Left lobe of liver (tissue), 2 donors: Measurements from ENCODE around the gene RBBP6. TPM values are rescaled to one million over a fixed set of nuclear protein-coding genes. Genes with fewer than 3 reads are reported as not detected.
"Not testable (repeated sequence)": the region's sequence is repeated elsewhere in the genome, so short reads cannot be mapped to it uniquely, and the experiment has no call there.

ENCODE experiments used
- ATAC-seq: fragments of 200-7000 bp; cut with Tn5 transposase; one replicate; pipeline ENCODE4 v1.9.1; 2020; ENCODE audit warnings: mild to moderate bottlenecking, moderate library complexity
- DNase-seq: peaks from one replicate; pipeline ENCODE4 v3.0.0-alpha.2; 2020; ENCODE audit warnings: low spot score
- total RNA-seq: library from RNA; stranded (reverse); gene quantifications from one replicate; pipeline ENCODE4 v1.2.1, GENCODE V29; 2021
- donor health status: DM: no; HTN: no; CAD: no; lungs with moderate emphysema.
- donor health status: DM: no; HTN: yes; CAD: no.

Gene RBBP6
- total RNA-seq, 1 donor from 2014 or later = 22.4 TPM

GRCh38 chr16:24562811-24563210 is 23.4 kb downstream of the RBBP6 start:
- DNase-seq (no peak), ATAC-seq (no peak)

- DNase-seq (no peak), ATAC-seq (peak; percentile 33)
Measured at GRCh38 chr16:24568392-24568791, 29.0 kb downstream of the RBBP6 start.

- no peak for DNase-seq
- ATAC-seq = no peak
Measured at GRCh38 chr16:24571096-24571495, 31.7 kb downstream of the RBBP6 start.

- DNase-seq (no peak), ATAC-seq (no peak)
Measured at GRCh38 chr16:24572069-24572468, 32.7 kb downstream of the RBBP6 start.

GRCh38 chr16:24573141-24573540 is 33.8 kb downstream of the RBBP6 start:
- DNase-seq = no peak
- ATAC-seq = no peak

- not testable (repeated sequence) for ATAC-seq, DNase-seq
Measured at GRCh38 chr16:24574515-24575485, 35.4 kb downstream of the RBBP6 start.

GRCh38 chr16:24575791-24576190 is 36.4 kb downstream of the RBBP6 start:
- not testable (repeated sequence) for ATAC-seq

GRCh38 chr16:24577167-24577566 is 37.8 kb downstream of the RBBP6 start:
- ATAC-seq (no peak), DNase-seq (no peak)

More at GRCh38 chr16:24575791-24576190, 36.4 kb downstream of the RBBP6 start:
- DNase-seq = not testable (repeated sequence)

GRCh38 chr16:24580665-24581064 is 41.3 kb downstream of the RBBP6 start:
- ATAC-seq (peak; percentile 34), DNase-seq (no peak)

GRCh38 chr16:24583494-24583893 is 44.1 kb downstream of the RBBP6 start:
- ATAC-seq = no peak

GRCh38 chr16:24589997-24590396 is 50.6 kb downstream of the RBBP6 start:
- ATAC-seq (no peak), DNase-seq (no peak)

More at GRCh38 chr16:24583494-24583893, 44.1 kb downstream of the RBBP6 start:
- no peak for DNase-seq

GRCh38 chr16:24598777-24599437 is 59.5 kb downstream of the RBBP6 start:
- DNase-seq (no peak), ATAC-seq (no peak)

GRCh38 chr16:24609417-24609739 is 70.0 kb downstream of the RBBP6 start:
- DNase-seq (no peak), ATAC-seq (no peak)

GRCh38 chr16:24609740-24610415 is 70.5 kb downstream of the RBBP6 start:
- no peak for ATAC-seq
- DNase-seq = no peak

- peak; percentile 48 for ATAC-seq
- DNase-seq = no peak
Measured at GRCh38 chr16:24610416-24610755, 71.0 kb downstream of the RBBP6 start.

- no peak for ATAC-seq
- no peak for DNase-seq
Measured at GRCh38 chr16:24611310-24611709, 71.9 kb downstream of the RBBP6 start.

GRCh38 chr16:24612656-24613055 is 73.3 kb downstream of the RBBP6 start:
- DNase-seq (no peak), ATAC-seq (no peak)

GRCh38 chr16:24613267-24613666 is 73.9 kb downstream of the RBBP6 start:
- not testable (repeated sequence) for DNase-seq, ATAC-seq

GRCh38 chr16:24617502-24617901 is 78.1 kb downstream of the RBBP6 start:
- ATAC-seq (no peak), DNase-seq (no peak)
